ENCODE measurements around the gene FRMD8. TPM values are rescaled to one million over a fixed set of nuclear protein-coding genes. Genes with fewer than 3 reads are reported as not detected.

The FRMD8 gene
- total and polyA plus RNA-seq, 9 of the 15 experiments (the other 6 are each of a cell fraction or from before 2014, with no cell fraction given): 4.5 to 54.5 (median 15.8) TPM

DNA sequence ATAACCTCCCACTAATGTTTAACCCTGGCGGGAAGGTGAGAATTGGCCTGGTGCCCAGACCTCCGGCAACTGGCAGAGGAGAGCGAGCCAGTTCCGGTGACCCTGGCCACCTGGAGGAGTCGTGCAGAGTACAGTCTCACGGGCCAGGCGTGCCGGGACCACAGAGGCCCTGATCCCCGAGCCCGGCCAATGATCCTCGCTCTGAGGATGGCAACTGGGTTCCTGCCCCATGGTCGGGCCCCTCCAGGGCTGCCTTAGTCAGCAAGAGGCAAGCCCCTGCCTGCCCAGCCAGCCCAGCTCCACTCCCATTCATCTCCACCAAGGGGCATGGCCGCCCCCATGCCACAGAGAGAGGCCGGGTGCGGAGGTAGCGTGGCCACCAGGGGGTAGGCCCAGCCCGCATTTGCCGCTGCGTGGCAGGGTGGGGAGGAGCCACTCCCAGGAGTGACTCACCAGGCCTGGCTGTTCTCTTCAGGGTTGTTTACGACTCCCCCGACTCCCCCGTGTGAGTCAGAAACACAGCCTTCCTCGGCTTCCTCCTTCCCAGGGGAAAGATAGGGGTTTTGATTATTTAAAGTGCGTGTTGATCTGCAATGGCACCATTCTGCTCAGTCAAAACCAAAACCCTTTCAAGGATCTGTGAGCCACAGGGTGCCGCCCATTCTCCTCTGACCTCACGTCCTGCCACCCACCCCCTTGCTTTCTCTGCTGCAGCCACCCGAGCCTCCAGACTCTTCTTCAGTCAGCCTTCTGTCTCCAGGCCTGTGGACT, 4.2 kb upstream of the FRMD8 start, which contains the start of gene SLC25A45 (continued):
- TF ChIP-seq, protein P1, sequence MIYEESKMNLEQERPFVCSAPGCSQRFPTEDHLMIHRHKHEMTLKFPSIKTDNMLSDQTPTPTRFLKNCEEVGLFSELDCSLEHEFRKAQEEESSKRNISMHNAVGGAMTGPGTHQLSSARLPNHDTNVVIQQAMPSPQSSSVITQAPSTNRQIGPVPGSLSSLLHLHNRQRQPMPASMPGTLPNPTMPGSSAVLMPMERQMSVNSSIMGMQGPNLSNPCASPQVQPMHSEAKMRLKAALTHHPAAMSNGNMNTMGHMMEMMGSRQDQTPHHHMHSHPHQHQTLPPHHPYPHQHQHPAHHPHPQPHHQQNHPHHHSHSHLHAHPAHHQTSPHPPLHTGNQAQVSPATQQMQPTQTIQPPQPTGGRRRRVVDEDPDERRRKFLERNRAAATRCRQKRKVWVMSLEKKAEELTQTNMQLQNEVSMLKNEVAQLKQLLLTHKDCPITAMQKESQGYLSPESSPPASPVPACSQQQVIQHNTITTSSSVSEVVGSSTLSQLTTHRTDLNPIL (CRISPR knock-in tag; IDR thresholded peaks at IDR 0.05): no peak
- TF ChIP-seq TAF1 (IDR thresholded peaks at IDR 0.05; ENCODE audit: control insufficient read depth, extremely low read depth, insufficient read depth, low read length, severe bottlenecking) (no peak), ZNF561 (CRISPR knock-in tag; conservative IDR thresholded peaks at IDR 0.05) (peak; percentile 72; the same call in 1 of the 2 replicates), ZNF354B (CRISPR knock-in tag; IDR thresholded peaks at IDR 0.05) (no peak), SMAD2 (IDR thresholded peaks at IDR 0.05; ENCODE audit: low read depth, low read length) (no peak), JUN (IDR thresholded peaks at IDR 0.05; ENCODE audit: borderline replicate concordance, low read depth, low read length) (peak; percentile 99), JUN (CRISPR knock-in tag; IDR thresholded peaks at IDR 0.05; ENCODE audit: borderline replicate concordance) (peak; percentile 96), YBX1 (IDR thresholded peaks at IDR 0.05) (no peak), ZNF584 (CRISPR knock-in tag; IDR thresholded peaks at IDR 0.05; ENCODE audit: low read depth) (peak; percentile 93), ZNF444 (CRISPR knock-in tag; IDR thresholded peaks at IDR 0.05) (0 out of 2 replicates have a peak, but pooled peaks have one; percentile 17), MEIS2 (IDR thresholded peaks at IDR 0.05; ENCODE audit: partially characterized antibody) (peak; percentile 78), XRCC5 (IDR thresholded peaks at IDR 0.05; ENCODE audit: low read depth, low read length) (peak; percentile 92), EP300 (IDR thresholded peaks at IDR 0.05; ENCODE audit: low read length) (peak; percentile 85), ZNF3 (CRISPR knock-in tag; IDR thresholded peaks at IDR 0.05) (no peak), RBM14 (IDR thresholded peaks at IDR 0.05; ENCODE audit: borderline replicate concordance, insufficient read depth, low read depth, low read length) (no peak), ATF1 (CRISPR knock-in tag; IDR thresholded peaks at IDR 0.05) (no peak), ATF1 (tag; IDR thresholded peaks at IDR 0.05) (peak; percentile 86), HDAC3 (IDR thresholded peaks at IDR 0.05; ENCODE audit: borderline replicate concordance, partially characterized antibody) (no peak), ZNF174 (CRISPR knock-in tag; IDR thresholded peaks at IDR 0.05) (no peak), JUNB (CRISPR knock-in tag; conservative IDR thresholded peaks at IDR 0.05) (peak; percentile 94), HEY1 (CRISPR knock-in tag; IDR thresholded peaks at IDR 0.05; ENCODE audit: borderline replicate concordance) (no peak)
- TF ChIP-seq, protein P2, sequence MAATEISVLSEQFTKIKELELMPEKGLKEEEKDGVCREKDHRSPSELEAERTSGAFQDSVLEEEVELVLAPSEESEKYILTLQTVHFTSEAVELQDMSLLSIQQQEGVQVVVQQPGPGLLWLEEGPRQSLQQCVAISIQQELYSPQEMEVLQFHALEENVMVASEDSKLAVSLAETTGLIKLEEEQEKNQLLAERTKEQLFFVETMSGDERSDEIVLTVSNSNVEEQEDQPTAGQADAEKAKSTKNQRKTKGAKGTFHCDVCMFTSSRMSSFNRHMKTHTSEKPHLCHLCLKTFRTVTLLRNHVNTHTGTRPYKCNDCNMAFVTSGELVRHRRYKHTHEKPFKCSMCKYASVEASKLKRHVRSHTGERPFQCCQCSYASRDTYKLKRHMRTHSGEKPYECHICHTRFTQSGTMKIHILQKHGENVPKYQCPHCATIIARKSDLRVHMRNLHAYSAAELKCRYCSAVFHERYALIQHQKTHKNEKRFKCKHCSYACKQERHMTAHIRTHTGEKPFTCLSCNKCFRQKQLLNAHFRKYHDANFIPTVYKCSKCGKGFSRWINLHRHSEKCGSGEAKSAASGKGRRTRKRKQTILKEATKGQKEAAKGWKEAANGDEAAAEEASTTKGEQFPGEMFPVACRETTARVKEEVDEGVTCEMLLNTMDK (IDR thresholded peaks at IDR 0.05; ENCODE audit: borderline replicate concordance, insufficient read depth, low read depth, low read length, poor library complexity, severe bottlenecking): peak; percentile 44
- TF ChIP-seq, protein P3, sequence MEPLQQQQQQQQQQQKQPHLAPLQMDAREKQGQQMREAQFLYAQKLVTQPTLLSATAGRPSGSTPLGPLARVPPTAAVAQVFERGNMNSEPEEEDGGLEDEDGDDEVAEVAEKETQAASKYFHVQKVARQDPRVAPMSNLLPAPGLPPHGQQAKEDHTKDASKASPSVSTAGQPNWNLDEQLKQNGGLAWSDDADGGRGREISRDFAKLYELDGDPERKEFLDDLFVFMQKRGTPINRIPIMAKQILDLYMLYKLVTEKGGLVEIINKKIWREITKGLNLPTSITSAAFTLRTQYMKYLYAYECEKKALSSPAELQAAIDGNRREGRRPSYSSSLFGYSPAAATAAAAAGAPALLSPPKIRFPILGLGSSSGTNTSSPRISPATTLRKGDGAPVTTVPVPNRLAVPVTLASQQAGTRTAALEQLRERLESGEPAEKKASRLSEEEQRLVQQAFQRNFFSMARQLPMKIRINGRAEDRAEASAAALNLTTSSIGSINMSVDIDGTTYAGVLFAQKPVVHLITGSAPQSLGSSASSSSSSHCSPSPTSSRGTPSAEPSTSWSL (CRISPR knock-in tag; IDR thresholded peaks at IDR 0.05; ENCODE audit: borderline replicate concordance): peak; percentile 67; the same call in 1 of the 2 replicates
- TF ChIP-seq, protein P4, sequence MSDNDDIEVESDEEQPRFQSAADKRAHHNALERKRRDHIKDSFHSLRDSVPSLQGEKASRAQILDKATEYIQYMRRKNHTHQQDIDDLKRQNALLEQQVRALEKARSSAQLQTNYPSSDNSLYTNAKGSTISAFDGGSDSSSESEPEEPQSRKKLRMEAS (CRISPR knock-in tag; IDR thresholded peaks at IDR 0.05): peak; percentile 94

All from K562 (cell line).